T-helper 1 cell treated with Interleukin-12 subunit alpha and Interleukin-12 subunit beta and Interleukin-4 antibody, amounts not matched to agents 30 μg/mL and 1 μg/mL, for 36 hours (primary cell): ENCODE measurements around the gene C11orf16.
"Not testable (repeated sequence)": the region's sequence is repeated elsewhere in the genome, so short reads cannot be mapped to it uniquely, and the experiment has no call there.

Experiments
- H3K27ac Mint-ChIP-seq: one replicate; pipeline ENCODE4 v1.8.0; 2021; ENCODE audit warnings: mild to moderate bottlenecking, mixed read lengths
- H3K27me3 Mint-ChIP-seq: one replicate; pipeline ENCODE4 v1.8.0; 2021; ENCODE audit warnings: low read depth, mixed read lengths
- H3K36me3 Mint-ChIP-seq: one replicate; pipeline ENCODE4 v1.8.0; 2021; ENCODE audit warnings: low read depth, mixed read lengths
- H3K4me1 Mint-ChIP-seq: one replicate; pipeline ENCODE4 v1.8.0; 2021; ENCODE audit warnings: low read depth, mixed read lengths
- H3K4me3 Mint-ChIP-seq: one replicate; pipeline ENCODE4 v1.8.0; 2021; ENCODE audit warnings: mild to moderate bottlenecking, moderate library complexity, mixed read lengths
- H3K9me3 Mint-ChIP-seq: one replicate; pipeline ENCODE4 v1.8.0; 2021; ENCODE audit warnings: mixed read lengths

Gene C11orf16, protein sequence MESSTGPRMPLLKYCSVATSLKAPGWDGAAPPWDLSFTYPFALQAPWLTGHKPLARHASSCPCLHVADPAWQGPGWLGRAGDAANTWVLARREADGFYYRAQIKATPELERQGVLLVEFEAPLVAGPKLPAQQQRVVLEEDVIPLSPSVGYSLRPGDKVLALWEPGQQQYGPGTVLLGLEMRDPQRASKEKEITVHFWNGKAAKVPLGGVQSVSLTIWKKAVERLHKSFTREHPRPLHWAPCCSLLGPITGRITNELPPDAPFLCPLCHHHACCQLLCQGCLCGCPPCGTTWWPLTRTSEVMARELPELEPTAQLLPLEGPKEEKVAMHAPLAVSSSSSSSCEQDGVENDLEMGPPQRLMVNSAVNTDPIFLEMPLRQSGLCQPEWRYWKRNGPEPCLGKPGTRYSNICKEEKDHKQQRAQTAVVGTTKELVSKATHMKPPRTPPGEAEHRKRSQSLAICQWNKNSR

GRCh38 chr11:8932564-8933180 is at the start of gene C11orf16:
TSS of gene C11orf16 (minus strand) at chr11:8932947. CDS start at chr11:8932308, 639 bp downstream.
- Mint-ChIP-seq H3K36me3 (no peaks in the 10 kb centered on the region), H3K4me1 (peaks cover 3% of the 10 kb centered on the region), H3K27ac (no peak within 1 kb of the TSS), H3K27me3 (no peaks in the 10 kb centered on the region), H3K9me3 (no peaks in the 10 kb centered on the region), H3K4me3 (no peak within 1 kb of the TSS)

- H3K4me3 Mint-ChIP-seq, result no peak overlapping the region
- no peaks in the 10 kb centered on the region for H3K27me3 Mint-ChIP-seq
- H3K36me3 Mint-ChIP-seq, result no peaks in the 10 kb centered on the region
- no peak overlapping the region for H3K27ac Mint-ChIP-seq
- no peaks in the 10 kb centered on the region for H3K9me3 Mint-ChIP-seq
- no peaks in the 10 kb centered on the region for H3K4me1 Mint-ChIP-seq
These were observed 47.7 kb upstream of the C11orf16 start for GRCh38 chr11:8980485-8980884.

DNA sequence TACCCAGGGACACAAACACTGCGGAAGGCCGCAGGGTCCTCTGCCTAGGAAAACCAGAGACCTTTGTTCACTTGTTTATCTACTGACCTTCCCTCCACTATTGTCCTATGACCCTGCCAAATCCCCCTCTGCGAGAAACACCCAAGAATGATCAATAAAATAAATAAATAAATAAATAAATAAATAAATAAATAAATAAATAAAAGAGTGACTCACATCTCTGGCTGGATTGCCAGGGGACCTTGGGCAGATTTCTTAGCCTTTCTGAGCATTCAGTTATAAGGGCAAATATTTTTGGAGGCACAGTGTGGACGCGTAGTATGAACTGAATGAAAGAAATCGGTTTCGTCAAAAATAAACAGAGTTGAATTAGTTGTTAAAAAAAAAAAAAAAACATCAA is 46.6 kb upstream of the C11orf16 start:
- H3K36me3 Mint-ChIP-seq, H3K9me3 Mint-ChIP-seq, H3K4me3 Mint-ChIP-seq, H3K27me3 Mint-ChIP-seq, H3K27ac Mint-ChIP-seq, H3K4me1 Mint-ChIP-seq: not testable (repeated sequence)

GRCh38 chr11:8973121-8973520 is 40.4 kb upstream of the C11orf16 start:
- no peak overlapping the region for H3K27ac Mint-ChIP-seq
- no peaks in the 10 kb centered on the region for H3K4me1 Mint-ChIP-seq
- H3K27me3 Mint-ChIP-seq, result no peaks in the 10 kb centered on the region
- no peak overlapping the region for H3K4me3 Mint-ChIP-seq
- H3K9me3 Mint-ChIP-seq, result no peaks in the 10 kb centered on the region
- no peaks in the 10 kb centered on the region for H3K36me3 Mint-ChIP-seq

DNA sequence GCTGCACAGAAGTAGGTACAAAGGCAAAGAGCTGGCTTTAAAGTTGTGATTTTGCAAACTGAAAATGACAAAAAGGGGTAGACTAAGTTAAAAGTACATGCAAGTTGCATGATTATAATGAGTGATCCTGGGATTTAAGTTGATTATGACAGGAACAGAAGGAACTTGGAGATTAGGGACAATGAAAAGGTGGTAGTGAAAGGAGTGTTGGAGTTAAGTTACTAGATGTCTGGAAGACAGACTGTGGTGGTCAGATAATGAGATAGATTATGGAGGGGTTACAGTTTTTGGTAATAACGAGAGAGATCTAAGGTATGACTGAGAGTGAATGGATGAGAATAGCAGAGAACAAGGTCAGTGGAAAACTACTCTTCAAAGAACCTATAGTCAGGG is 39.2 kb upstream of the C11orf16 start:
- Mint-ChIP-seq H3K9me3 (no peaks in the 10 kb centered on the region), H3K27ac (no peak overlapping the region), H3K27me3 (no peaks in the 10 kb centered on the region), H3K4me3 (no peak overlapping the region), H3K4me1 (peaks cover 2% of the 10 kb centered on the region), H3K36me3 (no peaks in the 10 kb centered on the region)

- peaks cover 2% of the 10 kb centered on the region for H3K4me1 Mint-ChIP-seq
- no peaks in the 10 kb centered on the region for H3K9me3 Mint-ChIP-seq
- no peaks in the 10 kb centered on the region for H3K27me3 Mint-ChIP-seq
- no peak overlapping the region for H3K27ac Mint-ChIP-seq
- H3K36me3 Mint-ChIP-seq, result no peaks in the 10 kb centered on the region
- no peak overlapping the region for H3K4me3 Mint-ChIP-seq
These were observed 38.6 kb upstream of the C11orf16 start for GRCh38 chr11:8971196-8971923.

GRCh38 chr11:8967184-8967583 is 34.4 kb upstream of the C11orf16 start:
- Mint-ChIP-seq H3K9me3 (no peaks in the 10 kb centered on the region), H3K4me3 (no peak overlapping the region), H3K36me3 (peaks cover 6% of the 10 kb centered on the region), H3K27me3 (no peaks in the 10 kb centered on the region), H3K27ac (no peak overlapping the region), H3K4me1 (peaks cover 22% of the 10 kb centered on the region)

GRCh38 chr11:8964324-8965320 is 31.9 kb upstream of the C11orf16 start, which contains the start of gene TMEM9B:
TSS of gene TMEM9B (minus strand) at chr11:8964442. CDS start at chr11:8964313, 129 bp downstream.
- Mint-ChIP-seq H3K36me3 (peaks cover 9% of the 10 kb centered on the region), H3K27me3 (no peaks in the 10 kb centered on the region), H3K27ac (peak within 1 kb of the TSS; percentile 94), H3K4me3 (peak within 1 kb of the TSS; percentile 98), H3K4me1 (peaks cover 24% of the 10 kb centered on the region), H3K9me3 (no peaks in the 10 kb centered on the region)

- peaks cover 9% of the 10 kb centered on the region for H3K36me3 Mint-ChIP-seq
- peak overlapping the region; percentile 94 for H3K27ac Mint-ChIP-seq
- peaks cover 29% of the 10 kb centered on the region for H3K4me1 Mint-ChIP-seq
- H3K9me3 Mint-ChIP-seq, result no peaks in the 10 kb centered on the region
- peak overlapping the region; percentile 98 for H3K4me3 Mint-ChIP-seq
- no peaks in the 10 kb centered on the region for H3K27me3 Mint-ChIP-seq
These were observed 31.0 kb upstream of the C11orf16 start for GRCh38 chr11:8963569-8964323.

GRCh38 chr11:8962841-8963240 is 30.1 kb upstream of the C11orf16 start:
- Mint-ChIP-seq H3K27me3 (no peaks in the 10 kb centered on the region), H3K4me1 (peaks cover 29% of the 10 kb centered on the region), H3K36me3 (peaks cover 9% of the 10 kb centered on the region), H3K27ac (peak overlapping the region; percentile 94), H3K9me3 (no peaks in the 10 kb centered on the region), H3K4me3 (peak overlapping the region; percentile 98)

DNA sequence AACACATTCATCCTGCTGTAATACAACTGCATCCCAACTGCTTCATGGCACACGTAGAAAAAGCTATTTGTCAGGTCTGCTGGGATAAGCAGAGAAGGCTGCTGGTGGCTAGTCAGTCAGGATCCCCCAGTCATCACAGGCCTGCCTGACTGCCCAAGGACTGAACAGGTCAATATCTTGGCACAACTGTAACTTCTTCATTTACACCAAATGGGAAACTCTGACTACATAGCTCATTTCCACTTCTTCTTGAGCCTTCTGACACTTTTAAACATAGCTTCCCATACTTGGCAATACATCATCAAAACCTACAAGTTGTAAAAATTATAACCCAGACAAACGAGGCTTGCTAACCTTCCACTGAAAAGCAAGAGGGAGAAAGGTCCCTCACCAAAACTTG is 28.7 kb upstream of the C11orf16 start:
- Mint-ChIP-seq H3K27ac (peak overlapping the region; percentile 2), H3K4me3 (no peak overlapping the region), H3K27me3 (no peaks in the 10 kb centered on the region)

GRCh38 chr11:8959546-8960166 is 26.9 kb upstream of the C11orf16 start:
- H3K4me3 Mint-ChIP-seq, result no peak overlapping the region
- H3K9me3 Mint-ChIP-seq, result no peaks in the 10 kb centered on the region
- peaks cover 25% of the 10 kb centered on the region for H3K36me3 Mint-ChIP-seq
- H3K27ac Mint-ChIP-seq, result peak overlapping the region; percentile 4
- peaks cover 30% of the 10 kb centered on the region for H3K4me1 Mint-ChIP-seq
- H3K27me3 Mint-ChIP-seq, result no peaks in the 10 kb centered on the region

More for the DNA sequence above, 28.7 kb upstream of the C11orf16 start:
- Mint-ChIP-seq H3K36me3 (peaks cover 16% of the 10 kb centered on the region), H3K4me1 (peaks cover 36% of the 10 kb centered on the region), H3K9me3 (no peaks in the 10 kb centered on the region)

- Mint-ChIP-seq H3K27ac (no peak overlapping the region), H3K4me3 (no peak overlapping the region), H3K4me1 (peaks cover 20% of the 10 kb centered on the region), H3K36me3 (peaks cover 30% of the 10 kb centered on the region), H3K27me3 (no peaks in the 10 kb centered on the region), H3K9me3 (no peaks in the 10 kb centered on the region)
These were observed 24.1 kb upstream of the C11orf16 start for GRCh38 chr11:8956860-8957259.
